Measurements from ENCODE around the gene SLC12A5.

Gene SLC12A5

GRCh38 chr20:46056027-46056833 lies 27.2 kb downstream of the SLC12A5 start:
- no peak for DNase-seq (ENCODE audit: low spot score)

- no peak for DNase-seq (ENCODE audit: low spot score)
These were observed 28.2 kb downstream of the SLC12A5 start for GRCh38 chr20:46056970-46057855.

GRCh38 chr20:46057856-46058598 lies 29.0 kb downstream of the SLC12A5 start:
- no peak for DNase-seq (ENCODE audit: low spot score)

- DNase-seq (ENCODE audit: low spot score), result no peak
These were observed 29.7 kb downstream of the SLC12A5 start for GRCh38 chr20:46058599-46059281.

- no peak for DNase-seq (ENCODE audit: low spot score)
These were observed 31.4 kb downstream of the SLC12A5 start for GRCh38 chr20:46060301-46060881.

- no peak for DNase-seq (ENCODE audit: low spot score)
These were observed 32.0 kb downstream of the SLC12A5 start for GRCh38 chr20:46060975-46061374.

- no peak for DNase-seq (ENCODE audit: low spot score)
These were observed 33.1 kb downstream of the SLC12A5 start for GRCh38 chr20:46062151-46062550.

- DNase-seq (ENCODE audit: low spot score), result no peak
These were observed 33.6 kb downstream of the SLC12A5 start for GRCh38 chr20:46062621-46063020.

GRCh38 chr20:46063151-46063550 lies 34.1 kb downstream of the SLC12A5 start:
- DNase-seq (ENCODE audit: low spot score), result no peak

- no peak for DNase-seq (ENCODE audit: low spot score)
These were observed 34.6 kb downstream of the SLC12A5 start for GRCh38 chr20:46063652-46064054.

- DNase-seq (ENCODE audit: low spot score), result no peak
These were observed 36.0 kb downstream of the SLC12A5 start for GRCh38 chr20:46065006-46065405.

- DNase-seq (ENCODE audit: low spot score), result no peak
These were observed 36.7 kb downstream of the SLC12A5 start for GRCh38 chr20:46065691-46066090.

- no peak for DNase-seq (ENCODE audit: low spot score)
These were observed 41.3 kb downstream of the SLC12A5 start for GRCh38 chr20:46070215-46070900.

- no peak for DNase-seq (ENCODE audit: low spot score)
These were observed 42.6 kb downstream of the SLC12A5 start for GRCh38 chr20:46071573-46071972.

GRCh38 chr20:46073024-46073423 lies 44.0 kb downstream of the SLC12A5 start:
- no peak for DNase-seq (ENCODE audit: low spot score)

GRCh38 chr20:46073443-46073842 lies 44.4 kb downstream of the SLC12A5 start:
- no peak for DNase-seq (ENCODE audit: low spot score)

GRCh38 chr20:46074006-46074405 lies 45.0 kb downstream of the SLC12A5 start:
- no peak for DNase-seq (ENCODE audit: low spot score)

GRCh38 chr20:46076806-46077205 lies 47.8 kb downstream of the SLC12A5 start:
- no peak for DNase-seq (ENCODE audit: low spot score)

GRCh38 chr20:46077642-46078305 lies 48.8 kb downstream of the SLC12A5 start:
- no peak for DNase-seq (ENCODE audit: low spot score)

GRCh38 chr20:46078954-46079353 lies 49.9 kb downstream of the SLC12A5 start:
- DNase-seq (ENCODE audit: low spot score), result peak; percentile 69
